Natural killer cell treated with Interleukin-12 subunit alpha and Interleukin-12 subunit beta and Interleukin-15 and Interleukin-18, amount 100 ng/mL, for 72 hours (primary cell): ENCODE measurements around the gene FH. TPM values are rescaled to one million over a fixed set of nuclear protein-coding genes. Genes with fewer than 3 reads are reported as not detected.
A peak's percentile ranks its signal among the peaks of the same experiment; 100 is the strongest.

Experiments used
- ATAC-seq, 2 donors: fragments of 150-1000 bp; cut with Tn5 transposase in 1 of 2; sonication (Bioruptor Pico), chemical (Tn5 transposase) in 1 of 2; 2 replicates each; pipeline ENCODE4 v1.10.0; 2021
- DNase-seq: peaks from one replicate; pipeline ENCODE4 v3.0.0; 2022; ENCODE audit warnings: low spot score
- H3K27ac Mint-ChIP-seq, 2 donors: 1 replicate in 1 of 2; 2 replicates in 1 of 2; pipeline ENCODE4 v1.8.0; 2022; ENCODE audit warnings: mixed read lengths in 2 of 2, mild to moderate bottlenecking in 1 of 2, moderate library complexity in 1 of 2
- H3K27me3 Mint-ChIP-seq, 2 donors: 1 replicate in 1 of 2; 2 replicates in 1 of 2; pipeline ENCODE4 v1.8.0; 2022; ENCODE audit warnings: mixed read lengths in 2 of 2
- H3K36me3 Mint-ChIP-seq: one replicate; pipeline ENCODE4 v1.8.0; 2022; ENCODE audit warnings: mixed read lengths
- H3K4me1 Mint-ChIP-seq, 2 donors: 1 replicate in 1 of 2; 2 replicates in 1 of 2; pipeline ENCODE4 v1.8.0; 2022; ENCODE audit warnings: low read depth in 2 of 2, mixed read lengths in 2 of 2, mild to moderate bottlenecking in 1 of 2
- H3K4me3 Mint-ChIP-seq: one replicate; pipeline ENCODE4 v1.8.0; 2022; ENCODE audit warnings: mixed read lengths
- H3K9me3 Mint-ChIP-seq: 2 replicates; pipeline ENCODE4 v1.8.0; 2022; ENCODE audit warnings: mixed read lengths
- total RNA-seq, 2 donors: library from RNA; stranded (reverse); gene quantifications; one replicate each; pipeline ENCODE4 v1.2.3, GENCODE V29; 2022

FH gene
- total RNA-seq, 2 donors from 2014 or later, result 53.8 to 63.6 TPM

DNA sequence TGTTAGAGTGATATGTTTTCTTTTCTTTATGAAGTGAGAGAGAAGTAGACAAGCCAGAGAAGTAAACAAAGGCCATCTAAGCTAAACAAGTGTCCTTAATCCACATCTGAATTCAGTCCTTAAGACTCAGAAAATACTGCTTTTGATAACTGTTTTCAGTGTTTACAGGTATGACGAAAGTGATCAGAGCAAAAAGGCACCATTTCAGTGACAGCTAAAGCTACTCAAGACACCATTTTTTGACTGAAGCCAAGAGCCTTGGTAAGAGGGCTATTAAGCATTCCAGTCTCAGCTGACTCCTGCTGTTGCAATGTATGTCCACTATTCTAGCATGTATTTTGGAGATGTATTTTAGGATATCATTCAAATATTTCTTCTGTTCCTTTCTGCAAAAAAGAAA, 16.7 kb upstream of the FH start:
- no peaks in the 10 kb centered on the region for H3K9me3 Mint-ChIP-seq
- H3K4me3 Mint-ChIP-seq, result no peak overlapping the region
- ATAC-seq (no peak), DNase-seq (no peak)
- H3K4me1 Mint-ChIP-seq, result peaks cover 7 to 9% of the 10 kb centered on the region in 2 donors
- H3K27ac Mint-ChIP-seq, result no peak overlapping the region
- H3K27me3 Mint-ChIP-seq, result peaks cover 14 to 24% of the 10 kb centered on the region in 2 donors
- H3K36me3 Mint-ChIP-seq, result no peaks in the 10 kb centered on the region

GRCh38 chr1:241533326-241534115, 14.0 kb upstream of the FH start:
- Mint-ChIP-seq H3K4me1 (peaks cover 10% of the 10 kb centered on the region in 2 donors), H3K9me3 (no peaks in the 10 kb centered on the region), H3K27me3 (peaks cover 15 to 21% of the 10 kb centered on the region in 2 donors), H3K36me3 (no peaks in the 10 kb centered on the region), H3K27ac (no peak overlapping the region), H3K4me3 (no peak overlapping the region)
- DNase-seq, result no peak
- no peak for ATAC-seq

DNA sequence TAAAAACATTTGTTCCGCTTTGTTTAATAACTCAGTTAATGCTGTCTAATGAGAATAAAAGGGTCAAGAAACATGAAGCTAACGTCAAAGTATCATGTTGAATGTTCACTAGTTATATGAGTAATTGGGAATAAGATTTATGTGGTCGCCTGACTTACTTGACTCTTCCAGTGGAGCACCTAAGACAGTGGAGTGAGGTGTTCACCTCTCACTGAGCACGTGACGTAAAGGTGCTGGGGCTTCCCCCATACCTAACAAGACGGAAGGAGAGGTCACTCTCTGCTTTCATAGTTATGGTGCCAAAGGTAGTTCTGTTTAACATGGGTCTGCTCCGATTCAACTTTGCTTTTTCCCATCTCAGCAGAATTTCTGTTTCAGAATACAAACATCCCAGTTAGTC, 13.3 kb upstream of the FH start:
- Mint-ChIP-seq H3K4me3 (no peak overlapping the region), H3K4me1 (peaks cover 10% of the 10 kb centered on the region in 2 donors), H3K27me3 (peaks cover 17 to 24% of the 10 kb centered on the region in 2 donors), H3K27ac (no peak overlapping the region), H3K36me3 (no peaks in the 10 kb centered on the region), H3K9me3 (no peaks in the 10 kb centered on the region)
- ATAC-seq, result no peak
- no peak for DNase-seq

DNA sequence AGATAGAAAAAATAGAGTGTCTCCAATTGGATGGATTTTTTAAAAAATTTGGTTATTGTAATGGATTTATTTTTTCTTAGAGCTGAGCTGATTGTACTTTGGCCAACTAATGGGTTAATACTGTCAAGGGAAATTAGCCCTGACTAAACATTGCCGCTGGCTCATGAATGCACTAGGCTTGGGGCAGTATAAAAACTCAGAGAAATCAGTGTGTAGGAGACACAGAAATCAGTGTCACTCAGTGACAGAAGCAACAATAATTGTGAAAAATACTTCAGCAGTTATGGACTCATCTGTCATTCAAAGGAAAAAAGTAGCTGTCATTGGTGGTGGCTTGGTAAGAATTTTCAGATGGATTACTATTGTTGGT, 12.6 kb upstream of the FH start, which contains the start of gene KMO:
Gene KMO (plus strand): TSS at position 217 of the 370 bp plus-strand sequence. CDS start 67 bp downstream, at position 284.
- peak in 1 of 2 donors; percentile 41 for ATAC-seq
- Mint-ChIP-seq H3K9me3 (no peaks in the 10 kb centered on the region), H3K4me1 (peaks cover 10% of the 10 kb centered on the region in 2 donors), H3K4me3 (peak within 1 kb of the TSS; percentile 91), H3K27ac (peak within 1 kb of the TSS; percentile 65 to 94), H3K36me3 (no peaks in the 10 kb centered on the region), H3K27me3 (peaks cover 17 to 24% of the 10 kb centered on the region in 2 donors)
- DNase-seq, result no peak

GRCh38 chr1:241531195-241532161, 11.9 kb upstream of the FH start:
- Mint-ChIP-seq H3K27me3 (peaks cover 17 to 24% of the 10 kb centered on the region in 2 donors), H3K9me3 (no peaks in the 10 kb centered on the region), H3K27ac (peak overlapping the region; percentile 65 to 94), H3K4me1 (peaks cover 10% of the 10 kb centered on the region in 2 donors), H3K36me3 (no peaks in the 10 kb centered on the region), H3K4me3 (peak overlapping the region; percentile 91)
- no peak for DNase-seq
- peak; percentile 71 to 83 for ATAC-seq

- DNase-seq, result no peak
- Mint-ChIP-seq H3K9me3 (no peaks in the 10 kb centered on the region), H3K27ac (no peak overlapping the region), H3K27me3 (peaks cover 33 to 44% of the 10 kb centered on the region in 2 donors), H3K4me3 (no peak overlapping the region), H3K36me3 (no peaks in the 10 kb centered on the region), H3K4me1 (peaks cover 10% of the 10 kb centered on the region in 2 donors)
- ATAC-seq, result no peak
Observed at GRCh38 chr1:241527146-241527545, 7.6 kb upstream of the FH start.

DNA sequence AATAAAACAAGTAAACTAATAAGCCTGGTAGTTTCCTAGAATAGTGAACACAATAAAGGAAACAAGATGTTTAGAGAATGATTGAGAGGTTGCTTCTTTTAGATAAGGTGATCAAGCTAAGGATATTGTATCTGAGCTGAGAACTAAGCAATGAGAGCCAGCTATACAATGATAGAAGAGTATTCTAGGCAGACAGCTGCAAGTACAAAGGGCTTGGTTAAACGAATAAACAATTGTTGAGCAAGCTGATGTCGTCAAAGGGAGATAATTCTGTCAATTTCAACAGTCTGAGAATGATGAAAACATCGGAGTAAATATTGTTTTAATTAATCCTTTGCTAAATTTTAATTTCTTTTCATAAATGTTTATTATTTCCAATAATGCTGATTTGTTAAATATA, 5.5 kb upstream of the FH start:
- Mint-ChIP-seq H3K9me3 (no peaks in the 10 kb centered on the region), H3K27me3 (peaks cover 38 to 56% of the 10 kb centered on the region in 2 donors), H3K27ac (no peak overlapping the region), H3K4me1 (no peaks in the 10 kb centered on the region), H3K4me3 (no peak overlapping the region), H3K36me3 (no peaks in the 10 kb centered on the region)
- no peak for ATAC-seq
- no peak for DNase-seq

DNA sequence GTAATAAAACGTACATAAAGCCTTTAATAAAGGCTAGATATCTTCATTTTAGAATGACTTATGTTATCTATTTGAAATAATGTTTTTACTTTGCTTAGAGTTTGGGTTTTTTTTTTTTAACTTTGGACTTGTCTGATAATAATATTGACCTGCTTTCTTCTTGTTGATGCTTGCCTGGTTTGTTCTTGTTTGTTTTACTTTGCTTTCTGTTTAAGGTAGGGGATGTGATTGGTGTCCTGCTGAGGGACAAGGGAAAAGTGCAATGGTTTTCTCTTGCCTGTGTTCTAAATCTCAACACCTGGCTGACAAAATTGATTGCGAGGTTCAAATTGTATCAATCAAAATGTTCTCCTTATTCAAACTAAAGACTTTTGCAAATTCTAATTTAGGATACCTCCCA, 2.2 kb upstream of the FH start:
- DNase-seq, result no peak
- Mint-ChIP-seq H3K36me3 (no peaks in the 10 kb centered on the region), H3K4me1 (peaks cover 0 to 7% of the 10 kb centered on the region in 2 donors), H3K27me3 (peaks cover 31 to 50% of the 10 kb centered on the region in 2 donors), H3K4me3 (no peak overlapping the region), H3K9me3 (no peaks in the 10 kb centered on the region), H3K27ac (no peak overlapping the region)
- no peak for ATAC-seq

- Mint-ChIP-seq H3K36me3 (peaks cover 4% of the 10 kb centered on the region), H3K9me3 (no peaks in the 10 kb centered on the region), H3K4me3 (no peak overlapping the region), H3K27me3 (peaks cover 24 to 41% of the 10 kb centered on the region in 2 donors), H3K4me1 (peaks cover 0 to 7% of the 10 kb centered on the region in 2 donors), H3K27ac (no peak overlapping the region)
- no peak for ATAC-seq
- DNase-seq, result no peak
Observed at GRCh38 chr1:241520080-241520465, 518 bp upstream of the FH start.

DNA sequence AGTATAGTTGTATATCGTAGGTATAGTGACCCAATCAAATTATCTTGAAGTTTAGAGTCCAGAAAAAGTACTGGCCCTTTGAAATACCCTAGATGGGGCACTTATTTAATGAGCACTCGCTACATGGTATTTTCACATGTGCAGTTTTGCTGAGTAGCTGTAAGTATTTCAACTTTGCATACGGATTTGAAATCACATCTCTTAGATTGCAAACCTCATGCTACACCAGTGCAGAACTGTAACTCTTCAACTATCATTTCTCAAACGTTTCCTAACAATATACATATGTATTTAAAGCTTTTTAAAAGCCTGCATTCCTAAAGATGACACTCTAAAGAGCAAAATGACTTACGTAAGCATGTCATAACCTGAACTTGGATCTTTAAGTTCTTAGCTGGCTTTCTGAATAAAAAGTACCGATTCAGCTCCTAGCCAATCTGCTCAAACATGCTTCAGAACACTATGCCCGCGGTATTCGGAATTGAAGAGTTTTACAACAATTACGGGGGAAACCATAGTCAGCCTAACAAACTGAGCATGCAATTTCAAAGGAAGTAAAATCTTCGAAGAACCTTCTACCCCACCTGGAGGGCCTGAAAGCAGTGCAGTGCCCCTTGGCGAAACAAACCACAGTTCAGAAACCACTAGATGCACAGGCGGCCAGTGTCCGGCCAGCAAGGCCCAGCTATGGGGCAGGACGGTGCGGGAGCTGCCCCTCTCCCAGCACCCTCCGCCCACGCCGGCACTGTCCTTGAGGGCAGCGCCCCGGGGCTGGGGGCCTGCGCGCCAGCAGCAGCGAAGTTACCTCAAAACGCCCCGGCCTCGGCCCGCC, 863 bp downstream of the FH start:
- ATAC-seq (peak in 1 of 2 donors; percentile 46), DNase-seq (peak; percentile 61)
- Mint-ChIP-seq H3K4me1 (peaks cover 7 to 9% of the 10 kb centered on the region in 2 donors), H3K4me3 (peak overlapping the region; percentile 93), H3K27ac (peak overlapping the region in 1 of 2 donors; percentile 70), H3K36me3 (peaks cover 11% of the 10 kb centered on the region), H3K27me3 (peaks cover 15 to 27% of the 10 kb centered on the region in 2 donors), H3K9me3 (no peaks in the 10 kb centered on the region)

- Mint-ChIP-seq H3K36me3 (peaks cover 11% of the 10 kb centered on the region), H3K4me1 (peaks cover 7% of the 10 kb centered on the region in 2 donors), H3K27ac (no peak overlapping the region), H3K4me3 (no peak overlapping the region), H3K9me3 (no peaks in the 10 kb centered on the region), H3K27me3 (no peaks in the 10 kb centered on the region)
- ATAC-seq (no peak), DNase-seq (no peak)
Observed at GRCh38 chr1:241513378-241513777, 6.2 kb downstream of the FH start.

- no peak for DNase-seq
- Mint-ChIP-seq H3K27ac (no peak overlapping the region), H3K36me3 (peaks cover 14% of the 10 kb centered on the region), H3K4me1 (no peaks in the 10 kb centered on the region), H3K4me3 (no peak overlapping the region), H3K9me3 (no peaks in the 10 kb centered on the region), H3K27me3 (no peaks in the 10 kb centered on the region)
- no peak for ATAC-seq
Observed at GRCh38 chr1:241507189-241507863, 12.2 kb downstream of the FH start.

GRCh38 chr1:241503444-241503843, 16.1 kb downstream of the FH start:
- Mint-ChIP-seq H3K27me3 (no peaks in the 10 kb centered on the region), H3K36me3 (peaks cover 32% of the 10 kb centered on the region), H3K4me1 (no peaks in the 10 kb centered on the region), H3K4me3 (no peak overlapping the region), H3K9me3 (no peaks in the 10 kb centered on the region), H3K27ac (no peak overlapping the region)
- no peak for ATAC-seq
- DNase-seq, result no peak
